Loucy (cell line): ENCODE data around the gene ZNF276.

Experiments
- CTCF ChIP-seq: fragments of 200-600 bp; sonication (generic); conservative IDR thresholded peaks from 2 replicates; pipeline ENCODE4 v1.5.1; 2014; ENCODE audit warnings: mild to moderate bottlenecking, antibody characterized with exemption, low read length
- EZH2phosphoT487 ChIP-seq: fragments of 200-600 bp; IDR thresholded peaks from 2 replicates; pipeline ENCODE4 v1.6.1; 2018; ENCODE audit warnings: antibody characterized with exemption, mild to moderate bottlenecking, moderate library complexity, borderline replicate concordance

DNA sequence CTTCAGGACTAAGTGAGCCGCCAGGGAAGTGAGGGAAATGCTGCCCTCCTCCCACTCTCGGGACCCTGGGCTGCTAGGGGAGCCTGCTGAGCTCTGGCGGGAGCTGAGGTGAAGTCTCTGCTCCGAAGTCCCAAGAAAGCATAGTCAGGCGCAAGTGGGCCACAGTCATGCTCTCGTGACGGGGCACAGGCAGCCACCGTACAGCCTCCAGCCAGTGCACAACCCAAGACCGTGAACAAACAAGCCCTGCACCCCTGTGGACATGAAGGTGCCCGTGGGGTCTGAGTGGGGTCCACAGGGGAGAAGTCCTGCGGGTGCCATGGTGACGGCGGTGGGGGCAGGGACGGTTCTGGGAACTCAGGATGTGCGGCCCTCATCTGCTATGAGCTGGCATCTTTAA lies 24.7 kb downstream of the ZNF276 start:
- TF ChIP-seq CTCF (no peak), EZH2phosphoT487 (no peak)
